ENCODE data around the gene NSL1.
A peak's percentile ranks its signal among the peaks of the same experiment; 100 is the strongest.
"Not testable (repeated sequence)": the region's sequence is repeated elsewhere in the genome, so short reads cannot be mapped to it uniquely, and the experiment has no call there.

Gene NSL1

GRCh38 chr1:212721388-212722247, 70.0 kb downstream of the NSL1 start:
- no peak for DNase-seq (ENCODE audit: low spot score in 2 of 2)
- H3K4me3 Mint-ChIP-seq: no peak overlapping the region

GRCh38 chr1:212719633-212720032, 71.9 kb downstream of the NSL1 start:
- Mint-ChIP-seq H3K4me1 (no peaks in the 10 kb centered on the region), H3K27me3 (peaks cover 1% of the 10 kb centered on the region)
- no peak for DNase-seq (ENCODE audit: low spot score in 2 of 2)

More at GRCh38 chr1:212721388-212722247, 70.0 kb downstream of the NSL1 start:
- H3K4me1 Mint-ChIP-seq: no peaks in the 10 kb centered on the region
- ATAC-seq (ENCODE audit: low read depth): no peak
- peaks cover 1% of the 10 kb centered on the region for H3K27me3 Mint-ChIP-seq
- no peak overlapping the region for H3K27ac Mint-ChIP-seq
- H3K9me3 Mint-ChIP-seq: peaks cover 1% of the 10 kb centered on the region
- H3K36me3 Mint-ChIP-seq: peaks cover 10% of the 10 kb centered on the region

DNA sequence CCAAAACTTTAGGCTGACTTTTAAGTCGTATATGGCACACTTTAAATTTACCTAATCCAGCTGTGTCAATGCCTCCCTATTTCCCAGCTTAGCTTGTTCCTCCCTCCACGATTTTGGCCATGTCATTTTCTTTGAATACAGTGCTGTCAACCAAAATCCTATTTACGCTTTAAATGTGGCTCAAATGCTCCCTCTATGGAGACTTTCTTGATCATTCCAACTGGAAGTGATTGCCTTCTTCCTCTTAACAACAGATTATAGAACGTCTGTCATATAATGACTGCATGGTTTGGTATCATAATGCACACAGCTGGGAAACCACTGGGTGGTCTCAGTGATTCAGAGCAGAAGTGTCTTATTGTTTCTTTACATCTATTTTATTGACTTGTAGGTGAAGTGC, 73.1 kb downstream of the NSL1 start:
- no peak for DNase-seq (ENCODE audit: low spot score in 2 of 2)
- no peak overlapping the region for H3K4me3 Mint-ChIP-seq
- no peaks in the 10 kb centered on the region for H3K36me3 Mint-ChIP-seq
- no peaks in the 10 kb centered on the region for H3K9me3 Mint-ChIP-seq
- no peak overlapping the region for H3K27ac Mint-ChIP-seq
- ATAC-seq (ENCODE audit: low read depth): no peak
- H3K27me3 Mint-ChIP-seq: peaks cover 1% of the 10 kb centered on the region
- H3K4me1 Mint-ChIP-seq: no peaks in the 10 kb centered on the region

More at GRCh38 chr1:212719633-212720032, 71.9 kb downstream of the NSL1 start:
- Mint-ChIP-seq H3K36me3 (no peaks in the 10 kb centered on the region), H3K9me3 (no peaks in the 10 kb centered on the region), H3K27ac (no peak overlapping the region), H3K4me3 (no peak overlapping the region)
- ATAC-seq (ENCODE audit: low read depth): no peak

DNA sequence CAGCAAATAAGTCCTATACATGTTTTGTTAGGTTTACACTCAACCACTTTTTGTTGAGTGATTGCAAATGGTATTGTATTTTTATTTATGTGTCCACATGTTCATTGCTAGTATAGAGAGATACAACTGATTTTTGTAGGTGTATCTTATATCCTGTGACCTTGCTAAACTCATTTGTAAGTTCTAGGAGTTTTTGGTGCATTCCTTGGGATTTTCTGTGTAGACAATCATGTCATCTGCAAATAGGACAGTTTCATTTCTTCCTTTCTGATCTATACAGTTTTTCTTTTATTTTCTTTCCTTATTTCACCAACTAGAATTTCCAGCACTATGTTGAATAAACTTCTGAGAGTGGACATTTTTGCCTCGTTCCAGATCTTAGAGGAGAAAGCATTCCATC, 75.4 kb downstream of the NSL1 start:
- peaks cover 1% of the 10 kb centered on the region for H3K27me3 Mint-ChIP-seq
- DNase-seq (ENCODE audit: low spot score in 2 of 2) (no peak), ATAC-seq (ENCODE audit: low read depth) (no peak)
- H3K4me3 Mint-ChIP-seq: no peak overlapping the region
- H3K36me3 Mint-ChIP-seq: no peaks in the 10 kb centered on the region
- H3K4me1 Mint-ChIP-seq: no peaks in the 10 kb centered on the region
- H3K27ac Mint-ChIP-seq: no peak overlapping the region
- no peaks in the 10 kb centered on the region for H3K9me3 Mint-ChIP-seq

- DNase-seq (ENCODE audit: low spot score in 2 of 2): no peak
- no peak overlapping the region for H3K27ac Mint-ChIP-seq
- H3K27me3 Mint-ChIP-seq: peaks cover 1% of the 10 kb centered on the region
- ATAC-seq (ENCODE audit: low read depth): no peak
- no peaks in the 10 kb centered on the region for H3K36me3 Mint-ChIP-seq
- H3K9me3 Mint-ChIP-seq: no peaks in the 10 kb centered on the region
- no peaks in the 10 kb centered on the region for H3K4me1 Mint-ChIP-seq
- H3K4me3 Mint-ChIP-seq: no peak overlapping the region
Observed at GRCh38 chr1:212713465-212714136, 78.0 kb downstream of the NSL1 start.

- H3K27me3 Mint-ChIP-seq: no peaks in the 10 kb centered on the region
- no peak overlapping the region for H3K27ac Mint-ChIP-seq
Observed at GRCh38 chr1:212712451-212713303, 78.9 kb downstream of the NSL1 start.

DNA sequence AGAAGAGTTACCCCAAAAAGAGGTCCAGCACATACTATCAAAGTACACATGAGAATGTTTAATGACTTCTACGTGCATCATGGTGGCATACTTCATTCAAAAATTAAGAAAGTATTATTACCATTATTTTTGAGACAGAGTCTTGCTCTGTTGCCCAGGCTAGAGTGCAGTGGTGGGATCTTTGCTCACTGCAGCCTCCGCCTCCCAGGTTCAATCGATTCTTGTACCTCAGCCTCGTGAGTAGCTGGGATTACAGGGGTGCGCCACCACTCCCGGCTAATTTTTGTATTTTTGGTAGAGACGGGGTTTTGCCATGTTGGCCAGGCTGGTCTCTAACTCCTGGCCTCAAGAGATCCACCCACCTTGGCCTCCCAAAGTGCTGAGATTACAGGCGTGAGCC, 79.6 kb downstream of the NSL1 start:
- not testable (repeated sequence) for H3K27ac Mint-ChIP-seq

More at GRCh38 chr1:212712451-212713303, 78.9 kb downstream of the NSL1 start:
- no peaks in the 10 kb centered on the region for H3K9me3 Mint-ChIP-seq
- ATAC-seq (ENCODE audit: low read depth) (no peak), DNase-seq (ENCODE audit: low spot score in 2 of 2) (no peak)
- no peak overlapping the region for H3K4me3 Mint-ChIP-seq
- no peaks in the 10 kb centered on the region for H3K4me1 Mint-ChIP-seq
- no peaks in the 10 kb centered on the region for H3K36me3 Mint-ChIP-seq

GRCh38 chr1:212710566-212710965, 81.0 kb downstream of the NSL1 start:
- Mint-ChIP-seq H3K4me1 (no peaks in the 10 kb centered on the region), H3K27ac (no peak overlapping the region), H3K36me3 (no peaks in the 10 kb centered on the region)

More for the DNA sequence above, 79.6 kb downstream of the NSL1 start:
- H3K27me3 Mint-ChIP-seq; ATAC-seq (ENCODE audit: low read depth); H3K36me3 Mint-ChIP-seq; H3K9me3 Mint-ChIP-seq; H3K4me1 Mint-ChIP-seq; DNase-seq (ENCODE audit: low spot score in 2 of 2); H3K4me3 Mint-ChIP-seq: not testable (repeated sequence)

DNA sequence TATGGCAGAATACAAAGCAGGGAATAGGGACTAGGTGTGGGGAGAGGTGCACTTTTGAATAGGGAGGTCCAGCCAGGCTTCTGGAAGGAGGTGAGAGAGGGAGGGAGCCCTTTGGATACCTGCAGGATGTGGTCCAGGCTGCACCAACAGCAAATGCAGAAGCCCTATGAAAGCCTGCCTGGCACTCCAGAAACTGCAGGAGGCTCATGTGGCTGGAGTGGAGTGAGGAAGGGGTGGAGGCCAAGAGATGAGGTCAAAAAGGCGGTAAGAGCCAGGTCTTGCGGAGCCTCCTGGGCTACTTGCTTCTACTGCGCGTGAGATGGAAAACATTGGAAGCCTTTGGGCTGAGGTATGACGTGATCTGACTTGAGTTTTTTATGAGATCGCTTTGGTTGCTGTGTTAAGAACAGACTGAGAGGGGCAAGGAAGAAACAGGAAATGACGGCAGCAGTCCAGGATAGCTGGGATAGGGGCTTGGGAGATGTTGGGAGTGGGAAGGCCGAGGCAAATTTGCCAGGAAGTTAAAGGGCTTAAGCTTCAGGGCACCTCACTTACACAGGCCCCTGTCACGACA, 87.5 kb downstream of the NSL1 start:
- DNase-seq (ENCODE audit: low spot score in 2 of 2) (no peak), ATAC-seq (ENCODE audit: low read depth) (no peak)
- no peak overlapping the region for H3K27ac Mint-ChIP-seq
- H3K36me3 Mint-ChIP-seq: no peaks in the 10 kb centered on the region
- peaks cover 14% of the 10 kb centered on the region for H3K4me1 Mint-ChIP-seq
- no peaks in the 10 kb centered on the region for H3K27me3 Mint-ChIP-seq
- no peak overlapping the region for H3K4me3 Mint-ChIP-seq
- no peaks in the 10 kb centered on the region for H3K9me3 Mint-ChIP-seq

More at GRCh38 chr1:212710566-212710965, 81.0 kb downstream of the NSL1 start:
- no peak for DNase-seq (ENCODE audit: low spot score in 2 of 2)
- H3K4me3 Mint-ChIP-seq: no peak overlapping the region
- ATAC-seq (ENCODE audit: low read depth): no peak
- H3K27me3 Mint-ChIP-seq: no peaks in the 10 kb centered on the region
- no peaks in the 10 kb centered on the region for H3K9me3 Mint-ChIP-seq

GRCh38 chr1:212702672-212703071, 88.9 kb downstream of the NSL1 start:
- no peak overlapping the region for H3K27ac Mint-ChIP-seq
- no peak overlapping the region for H3K4me3 Mint-ChIP-seq

DNA sequence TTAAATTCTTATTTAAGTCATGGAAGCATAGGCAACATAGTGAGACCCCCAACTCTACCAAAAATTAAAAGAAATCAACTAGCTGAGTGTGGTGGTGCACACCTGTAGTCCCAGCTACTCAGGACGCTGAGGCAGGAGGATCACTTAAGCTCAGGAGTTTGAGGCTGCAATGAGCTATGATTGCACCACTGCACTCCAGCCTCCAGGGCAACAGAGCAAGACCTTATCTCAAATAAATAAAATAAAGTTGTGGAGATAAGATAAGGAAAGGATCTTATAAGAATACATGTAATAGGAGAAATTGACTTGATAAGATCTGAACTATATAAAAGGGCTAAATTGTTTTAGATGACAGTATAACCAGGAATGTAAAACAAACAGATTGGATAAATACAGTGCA, 89.7 kb downstream of the NSL1 start:
- Mint-ChIP-seq H3K36me3 (no peaks in the 10 kb centered on the region), H3K4me3 (no peak overlapping the region)

More at GRCh38 chr1:212702672-212703071, 88.9 kb downstream of the NSL1 start:
- H3K36me3 Mint-ChIP-seq: no peaks in the 10 kb centered on the region
- H3K9me3 Mint-ChIP-seq: no peaks in the 10 kb centered on the region
- ATAC-seq (ENCODE audit: low read depth): no peak
- H3K27me3 Mint-ChIP-seq: no peaks in the 10 kb centered on the region
- DNase-seq (ENCODE audit: low spot score in 2 of 2): no peak
- H3K4me1 Mint-ChIP-seq: peaks cover 22% of the 10 kb centered on the region

DNA sequence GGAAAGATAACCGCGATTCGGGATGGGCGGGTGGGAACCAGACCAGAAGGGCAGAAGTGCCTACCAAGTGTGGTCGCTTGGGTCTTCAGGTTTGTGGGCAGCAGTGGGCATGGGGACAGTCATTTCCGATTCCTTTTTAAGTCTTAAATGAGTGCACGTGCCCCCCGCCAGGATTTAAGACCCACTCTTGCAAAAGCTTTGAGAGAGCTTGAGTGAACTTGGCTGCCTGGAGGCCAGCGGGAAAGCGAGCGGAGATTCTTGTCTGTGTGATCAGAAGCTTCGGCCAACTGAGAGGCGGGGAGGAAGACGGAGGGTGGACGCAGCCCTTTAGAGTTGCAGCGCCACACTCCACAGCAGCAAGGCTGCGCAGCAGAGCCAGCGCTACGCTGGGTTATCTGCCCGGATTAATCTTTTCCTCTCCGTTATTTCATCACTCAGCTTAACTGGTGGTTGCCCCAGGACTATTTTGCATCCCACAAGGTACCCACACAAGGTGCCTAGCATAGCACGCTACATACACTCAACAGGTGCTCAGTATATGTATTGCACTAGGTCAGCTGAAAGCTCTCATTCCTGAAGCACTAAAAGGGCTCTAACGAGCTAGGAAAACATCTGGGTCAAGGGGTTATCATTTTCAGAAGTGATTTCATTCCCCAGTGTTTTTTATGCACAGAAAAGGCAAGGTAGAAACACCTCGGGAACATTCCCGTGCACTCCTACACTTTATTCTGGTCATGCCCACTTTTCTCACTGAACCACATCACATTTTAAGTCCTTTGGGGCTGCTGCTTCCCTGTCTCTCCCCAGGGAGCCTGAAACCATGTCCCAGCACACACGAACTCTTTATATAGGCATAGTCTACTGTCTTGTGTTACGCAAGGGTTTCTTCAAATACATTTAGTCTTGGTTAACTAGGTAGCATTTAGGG, 90.4 kb downstream of the NSL1 start:
- H3K4me3 Mint-ChIP-seq: peak overlapping the region; percentile 87
- DNase-seq (ENCODE audit: low spot score in 2 of 2) (no peak), ATAC-seq (ENCODE audit: low read depth) (peak; percentile 37)
- H3K9me3 Mint-ChIP-seq: no peaks in the 10 kb centered on the region
- H3K27ac Mint-ChIP-seq: no peak overlapping the region
- peaks cover 33% of the 10 kb centered on the region for H3K4me1 Mint-ChIP-seq
- H3K36me3 Mint-ChIP-seq: no peaks in the 10 kb centered on the region
- H3K27me3 Mint-ChIP-seq: peaks cover 4% of the 10 kb centered on the region

More for the DNA sequence above, 89.7 kb downstream of the NSL1 start:
- DNase-seq (ENCODE audit: low spot score in 2 of 2): no peak
- Mint-ChIP-seq H3K4me1 (peaks cover 28% of the 10 kb centered on the region), H3K27ac (no peak overlapping the region), H3K27me3 (no peaks in the 10 kb centered on the region), H3K9me3 (no peaks in the 10 kb centered on the region)
- no peak for ATAC-seq (ENCODE audit: low read depth)

All from memory B cell (primary cell).